Natural killer cell (primary cell): Measurements from ENCODE around the gene TRAPPC2L. TPM values are rescaled to one million over a fixed set of nuclear protein-coding genes. Genes with fewer than 3 reads are reported as not detected.
"Not testable (repeated sequence)": the region's sequence is repeated elsewhere in the genome, so short reads cannot be mapped to it uniquely, and the experiment has no call there.

Source experiments
- ATAC-seq, 3 donors: fragments of 150-1000 bp in 2 of 3; fragments of 200-7000 bp in 1 of 3; cut with Tn5 transposase; 1 replicate in 1 of 3; 2 replicates in 2 of 3; pipeline ENCODE4 v1.10.0; 2021; ENCODE audit warnings: mild to moderate bottlenecking in 2 of 3, moderate library complexity in 2 of 3
- DNase-seq, 2 donors: peaks; one replicate each; pipeline versions ENCODE4 v3.0.0 to v3.0.0-alpha.2; 2013 to 2021; ENCODE audit warnings: mixed read lengths in 1 of 2
- H3K27ac ChIP-seq: one replicate; pipeline ENCODE4 v1.5.1; 2013; ENCODE audit warnings: mild to moderate bottlenecking, low read length
- H3K27me3 ChIP-seq: one replicate; pipeline ENCODE4 v1.6.1; 2013; ENCODE audit warnings: low read length; ENCODE audit not compliant: control insufficient read depth, insufficient read depth
- H3K36me3 ChIP-seq: one replicate; pipeline ENCODE4 v1.6.1; 2013; ENCODE audit warnings: low read length; ENCODE audit not compliant: control insufficient read depth, insufficient read depth
- H3K4me1 ChIP-seq: one replicate; pipeline ENCODE4 v1.6.1; 2013; ENCODE audit warnings: low read length; ENCODE audit not compliant: control insufficient read depth, insufficient read depth
- H3K4me3 ChIP-seq: one replicate; pipeline ENCODE4 v1.5.1; 2013; ENCODE audit warnings: low read length
- H3K9me3 ChIP-seq: one replicate; pipeline ENCODE4 v1.6.1; 2013; ENCODE audit warnings: low read length; ENCODE audit not compliant: control insufficient read depth, insufficient read depth
- H3K27ac Mint-ChIP-seq, 2 donors: one replicate each; pipeline ENCODE4 v1.8.0; 2022; ENCODE audit warnings: mild to moderate bottlenecking in 2 of 2, mixed read lengths in 2 of 2, moderate library complexity in 1 of 2
- H3K27me3 Mint-ChIP-seq, 2 donors: one replicate each; pipeline ENCODE4 v1.8.0; 2022; ENCODE audit warnings: low read depth in 2 of 2, mixed read lengths in 2 of 2
- H3K36me3 Mint-ChIP-seq: one replicate; pipeline ENCODE4 v1.8.0; 2022; ENCODE audit warnings: mixed read lengths
- H3K4me1 Mint-ChIP-seq, 2 donors: one replicate each; pipeline ENCODE4 v1.8.0; 2022; ENCODE audit warnings: mixed read lengths in 2 of 2
- H3K4me3 Mint-ChIP-seq: one replicate; pipeline ENCODE4 v1.8.0; 2022; ENCODE audit warnings: mild to moderate bottlenecking, moderate library complexity, mixed read lengths
- H3K9me3 Mint-ChIP-seq, 2 donors: one replicate each; pipeline ENCODE4 v1.8.0; 2022; ENCODE audit warnings: mixed read lengths in 2 of 2
- CTCF ChIP-seq: fragments of 200-600 bp; IDR thresholded peaks from one replicate; pipeline ENCODE4 v1.8.0; 2022; ENCODE audit warnings: antibody characterized with exemption
- WGBS: methylation state at CpG from one replicate; pipeline ENCODE4 v1.1.7; 2013; ENCODE audit warnings: missing lambda C conversion rate; ENCODE audit not compliant: insufficient coverage; 5-methylcytosine and 5-hydroxymethylcytosine counted together
- intact Hi-C: fragments of 100-400 bp; cut with micrococcal nuclease; formaldehyde crosslinking; loops from one replicate; pipeline ENCODE4 v1.14.2; 2022
- total RNA-seq, 4 donors: library from RNA; stranded (reverse); fragments of 120-200 nt in 1 of 4; gene quantifications; one replicate each; pipeline versions ENCODE4 v1.2.3 to v1.2.4, GENCODE V29; 2013 to 2022

Gene TRAPPC2L
- total RNA-seq, 3 donors from 2014 or later (not counting 1 experiment from before 2014, with no cell fraction given) = 31.9 to 39.0 (median 36.2) TPM

- intact Hi-C loops = no loop called here
- Mint-ChIP-seq H3K9me3 (no peaks in the 10 kb centered on the region), H3K27me3 (no peaks in the 10 kb centered on the region), H3K27ac (no peak overlapping the region), H3K36me3 (no peaks in the 10 kb centered on the region), H3K4me3 (no peak overlapping the region), H3K4me1 (no peaks in the 10 kb centered on the region)
- ATAC-seq (no peak), DNase-seq (no peak)
- Histone ChIP-seq H3K4me1 (no peaks in the 10 kb centered on the region), H3K27ac (no peak overlapping the region), H3K9me3 (no peaks in the 10 kb centered on the region), H3K27me3 (no peaks in the 10 kb centered on the region), H3K4me3 (no peak overlapping the region), H3K36me3 (no peaks in the 10 kb centered on the region)
- WGBS = 91% methylated on average over 11 of the region's 14 CpGs
- TF ChIP-seq CTCF = no peak
Observed at GRCh38 chr16:88888057-88888456, 31.1 kb downstream of the TRAPPC2L start.

- Mint-ChIP-seq H3K27ac (no peak overlapping the region), H3K4me3 (no peak overlapping the region), H3K9me3 (no peaks in the 10 kb centered on the region), H3K27me3 (no peaks in the 10 kb centered on the region), H3K36me3 (no peaks in the 10 kb centered on the region), H3K4me1 (no peaks in the 10 kb centered on the region)
- Histone ChIP-seq H3K4me1 (no peaks in the 10 kb centered on the region), H3K27ac (no peak overlapping the region), H3K9me3 (no peaks in the 10 kb centered on the region), H3K27me3 (no peaks in the 10 kb centered on the region), H3K36me3 (no peaks in the 10 kb centered on the region), H3K4me3 (no peak overlapping the region)
- no peak for TF ChIP-seq CTCF
- DNase-seq (no peak), ATAC-seq (no peak)
- intact Hi-C loops = no loop called here
- 87% methylated on average over 29 of the region's 30 CpGs for WGBS
Observed at GRCh38 chr16:88888461-88889387, 31.8 kb downstream of the TRAPPC2L start.

- ATAC-seq, H3K4me3 Mint-ChIP-seq, H3K4me1 ChIP-seq, H3K27me3 Mint-ChIP-seq, H3K27ac Mint-ChIP-seq, H3K4me3 ChIP-seq, H3K27ac ChIP-seq, H3K27me3 ChIP-seq, H3K36me3 Mint-ChIP-seq, H3K9me3 Mint-ChIP-seq, H3K36me3 ChIP-seq, H3K9me3 ChIP-seq, H3K4me1 Mint-ChIP-seq, DNase-seq, intact Hi-C loops: not testable (repeated sequence)
- WGBS = 96% methylated on average over 48 of the region's 48 CpGs
Observed at GRCh38 chr16:88889702-88890352, 32.9 kb downstream of the TRAPPC2L start.

GRCh38 chr16:88891083-88891482 is 34.2 kb downstream of the TRAPPC2L start:
- H3K27ac Mint-ChIP-seq = no peak overlapping the region
- TF ChIP-seq CTCF = no peak
- no peaks in the 10 kb centered on the region for H3K36me3 Mint-ChIP-seq
- Histone ChIP-seq H3K27ac (no peak overlapping the region), H3K4me1 (no peaks in the 10 kb centered on the region), H3K36me3 (no peaks in the 10 kb centered on the region), H3K4me3 (no peak overlapping the region), H3K27me3 (no peaks in the 10 kb centered on the region), H3K9me3 (no peaks in the 10 kb centered on the region)
- no peak for ATAC-seq
- no peak for DNase-seq
- intact Hi-C loops = no loop called here
- WGBS = 95% methylated on average over 16 of the region's 16 CpGs
- H3K4me1 Mint-ChIP-seq = no peaks in the 10 kb centered on the region
- H3K9me3 Mint-ChIP-seq = no peaks in the 10 kb centered on the region
- H3K4me3 Mint-ChIP-seq = no peak overlapping the region
- H3K27me3 Mint-ChIP-seq = no peaks in the 10 kb centered on the region
